Stimulated activated memory B cell treated with anti-CD40 and anti-IgM and Interleukin-4, amounts not matched to agents 10 μg/mL and 1 μg/mL and 100 μg/mL, for 72 hours (primary cell): ENCODE results near the gene ACTR5.
A peak's percentile ranks its signal among the peaks of the same experiment; 100 is the strongest.

ENCODE experiments used
- ATAC-seq: fragments of 150-1000 bp; cut with Tn5 transposase; 2 replicates; pipeline ENCODE4 v1.10.0; 2021
- H3K27ac Mint-ChIP-seq: one replicate; pipeline ENCODE4 v1.8.0; 2022; ENCODE audit warnings: mild to moderate bottlenecking, mixed read lengths
- H3K27me3 Mint-ChIP-seq: one replicate; pipeline ENCODE4 v1.8.0; 2022; ENCODE audit warnings: mixed read lengths
- H3K36me3 Mint-ChIP-seq: one replicate; pipeline ENCODE4 v1.8.0; 2022; ENCODE audit warnings: mixed read lengths
- H3K4me1 Mint-ChIP-seq: one replicate; pipeline ENCODE4 v1.8.0; 2022; ENCODE audit warnings: mixed read lengths
- H3K4me3 Mint-ChIP-seq: one replicate; pipeline ENCODE4 v1.8.0; 2022; ENCODE audit warnings: mild to moderate bottlenecking, moderate library complexity, mixed read lengths
- H3K9me3 Mint-ChIP-seq: one replicate; pipeline ENCODE4 v1.8.0; 2022; ENCODE audit warnings: mixed read lengths

ACTR5 gene

DNA sequence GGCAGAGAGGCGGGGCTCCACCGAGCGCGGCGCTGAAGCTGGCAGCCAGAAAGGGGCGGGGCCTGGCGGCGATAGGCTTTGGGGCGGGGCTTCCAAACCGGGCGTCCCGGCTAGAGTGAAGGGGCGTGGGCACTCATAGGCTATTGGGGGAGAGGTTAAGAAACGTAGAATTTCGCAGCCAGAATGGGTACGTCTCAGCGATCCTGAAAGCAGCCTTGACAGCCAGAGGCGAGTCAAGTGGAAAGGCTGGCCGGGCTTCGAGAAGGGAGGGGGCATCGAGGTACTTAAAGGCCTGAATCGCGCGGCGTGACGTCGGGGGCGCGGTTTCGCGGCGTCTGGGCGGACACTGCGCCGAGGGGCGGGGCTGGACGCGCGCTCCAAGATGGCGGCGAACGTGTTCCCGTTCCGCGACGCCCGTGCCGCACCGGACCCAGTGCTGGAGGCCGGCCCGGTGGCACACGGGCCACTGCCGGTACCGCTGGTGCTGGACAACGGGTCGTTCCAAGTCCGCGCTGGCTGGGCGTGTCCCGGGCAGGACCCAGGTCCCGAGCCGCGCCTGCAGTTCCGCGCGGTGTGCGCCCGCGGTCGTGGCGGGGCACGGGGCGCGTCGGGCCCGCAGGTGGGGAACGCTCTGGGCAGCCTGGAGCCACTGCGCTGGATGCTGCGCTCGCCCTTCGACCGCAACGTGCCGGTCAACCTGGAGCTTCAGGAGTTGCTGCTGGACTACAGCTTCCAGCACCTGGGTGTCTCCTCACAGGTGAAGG, at the start of gene ACTR5:
TSS of gene ACTR5 (plus strand) at position 364 of the 764 bp plus-strand sequence. CDS start at position 383, 19 bp downstream.
- Mint-ChIP-seq H3K9me3 (no peaks in the 10 kb centered on the region), H3K4me3 (peak within 1 kb of the TSS; percentile 86), H3K4me1 (peaks cover 28% of the 10 kb centered on the region), H3K27ac (peak within 1 kb of the TSS; percentile 91), H3K36me3 (peaks cover 13% of the 10 kb centered on the region), H3K27me3 (peaks cover 5% of the 10 kb centered on the region)
- ATAC-seq: peak; percentile 97

GRCh38 chr20:38698541-38698940, 49.7 kb upstream of the ACTR5 start:
- Mint-ChIP-seq H3K4me1 (no peaks in the 10 kb centered on the region), H3K9me3 (no peaks in the 10 kb centered on the region), H3K27ac (no peak overlapping the region), H3K4me3 (no peak overlapping the region), H3K27me3 (peaks cover 28% of the 10 kb centered on the region), H3K36me3 (no peaks in the 10 kb centered on the region)
- no peak for ATAC-seq

DNA sequence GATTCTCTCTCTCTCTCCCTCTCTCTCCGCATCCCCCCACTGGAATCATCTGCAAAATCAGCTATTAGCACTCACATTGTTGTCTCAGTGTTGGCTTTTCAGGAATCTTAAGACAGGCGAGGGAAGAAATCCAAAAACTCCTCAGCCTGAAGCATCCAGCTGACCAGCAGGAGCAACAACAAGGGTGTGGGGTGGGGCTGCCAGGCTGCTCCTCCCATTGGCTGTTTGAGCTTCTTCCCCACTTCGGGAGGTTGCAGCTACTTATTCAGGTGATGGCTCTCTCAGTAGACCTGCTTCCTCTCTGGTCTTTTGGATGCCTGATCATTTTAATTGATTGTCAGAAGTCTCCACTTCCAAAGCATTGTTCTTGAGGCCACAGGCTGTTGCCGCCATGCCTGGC, 48.1 kb upstream of the ACTR5 start:
- no peak for ATAC-seq
- no peaks in the 10 kb centered on the region for H3K9me3 Mint-ChIP-seq
- H3K36me3 Mint-ChIP-seq: no peaks in the 10 kb centered on the region
- H3K27me3 Mint-ChIP-seq: peaks cover 33% of the 10 kb centered on the region
- no peak overlapping the region for H3K4me3 Mint-ChIP-seq
- no peaks in the 10 kb centered on the region for H3K4me1 Mint-ChIP-seq
- no peak overlapping the region for H3K27ac Mint-ChIP-seq

GRCh38 chr20:38700926-38701325, 47.3 kb upstream of the ACTR5 start:
- H3K4me1 Mint-ChIP-seq: no peaks in the 10 kb centered on the region
- H3K36me3 Mint-ChIP-seq: no peaks in the 10 kb centered on the region
- ATAC-seq: no peak

DNA sequence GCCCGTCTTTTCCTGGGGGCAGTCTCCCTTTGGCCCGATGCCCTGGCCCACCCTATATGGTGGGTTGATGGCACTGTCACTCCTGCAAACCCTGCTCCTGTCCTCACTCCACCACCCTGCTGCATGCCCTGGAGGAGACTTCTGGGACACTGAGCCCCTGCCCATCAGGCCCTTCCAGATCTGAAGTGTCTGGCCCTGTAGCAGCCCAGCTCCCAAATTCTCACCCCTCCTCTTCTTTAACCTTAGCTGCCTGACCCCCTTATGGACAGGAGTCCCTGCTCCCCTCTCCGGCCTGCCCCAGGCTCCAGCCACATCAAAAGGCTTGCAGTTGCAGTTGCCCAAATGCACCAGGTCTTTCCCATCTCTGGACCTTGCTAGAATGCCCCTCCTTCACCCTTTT, 44.7 kb upstream of the ACTR5 start:
- H3K9me3 Mint-ChIP-seq: no peaks in the 10 kb centered on the region
- H3K4me1 Mint-ChIP-seq: no peaks in the 10 kb centered on the region
- H3K4me3 Mint-ChIP-seq: no peak overlapping the region
- no peak overlapping the region for H3K27ac Mint-ChIP-seq
- no peak for ATAC-seq
- H3K27me3 Mint-ChIP-seq: peaks cover 52% of the 10 kb centered on the region
- no peaks in the 10 kb centered on the region for H3K36me3 Mint-ChIP-seq

More at GRCh38 chr20:38700926-38701325, 47.3 kb upstream of the ACTR5 start:
- Mint-ChIP-seq H3K9me3 (no peaks in the 10 kb centered on the region), H3K4me3 (no peak overlapping the region), H3K27ac (no peak overlapping the region), H3K27me3 (peaks cover 33% of the 10 kb centered on the region)

DNA sequence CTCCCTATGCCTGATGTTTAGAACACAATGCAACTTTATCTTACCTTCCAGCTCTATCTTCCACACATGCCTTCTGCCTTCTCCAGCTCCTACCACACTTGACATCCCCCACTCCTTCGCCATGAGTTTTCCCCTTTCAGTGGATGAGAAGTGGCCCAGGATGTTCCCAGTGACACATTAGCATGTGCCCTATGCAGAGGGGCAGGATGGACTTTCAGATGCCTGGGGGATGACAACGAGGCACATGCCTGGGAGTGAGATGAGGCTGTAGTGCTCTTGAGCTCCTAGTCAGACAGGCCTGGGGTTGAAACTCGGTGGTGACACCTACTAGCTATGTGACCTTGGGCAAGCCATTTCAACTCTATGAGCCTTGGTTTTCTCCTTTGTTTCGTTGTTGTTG, 44.1 kb upstream of the ACTR5 start:
- Mint-ChIP-seq H3K36me3 (no peaks in the 10 kb centered on the region), H3K4me1 (no peaks in the 10 kb centered on the region), H3K4me3 (no peak overlapping the region), H3K9me3 (no peaks in the 10 kb centered on the region), H3K27ac (no peak overlapping the region), H3K27me3 (peaks cover 58% of the 10 kb centered on the region)
- no peak for ATAC-seq

DNA sequence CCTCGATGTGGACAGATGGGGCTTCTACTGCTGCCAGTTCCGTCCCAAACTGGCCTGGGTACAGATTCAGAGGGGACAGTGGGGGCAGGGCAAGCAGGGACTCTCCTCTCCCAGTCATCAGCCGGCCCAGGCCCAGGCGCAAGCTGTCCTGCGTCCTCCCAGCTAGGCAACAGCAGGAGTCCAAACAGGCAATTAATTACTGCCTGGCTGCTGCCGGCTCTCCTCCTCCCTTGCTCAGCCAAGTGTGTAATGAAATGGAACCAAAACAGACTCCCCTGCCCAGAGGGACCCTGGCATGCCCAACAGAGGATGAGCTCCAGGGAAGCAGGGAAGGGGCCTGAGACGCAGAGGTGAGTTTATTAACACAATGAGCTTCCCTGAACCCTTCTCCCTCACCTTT, 41.8 kb upstream of the ACTR5 start:
- ATAC-seq: no peak
- Mint-ChIP-seq H3K9me3 (no peaks in the 10 kb centered on the region), H3K4me1 (no peaks in the 10 kb centered on the region), H3K27ac (no peak overlapping the region), H3K4me3 (no peak overlapping the region), H3K27me3 (peaks cover 71% of the 10 kb centered on the region), H3K36me3 (no peaks in the 10 kb centered on the region)

DNA sequence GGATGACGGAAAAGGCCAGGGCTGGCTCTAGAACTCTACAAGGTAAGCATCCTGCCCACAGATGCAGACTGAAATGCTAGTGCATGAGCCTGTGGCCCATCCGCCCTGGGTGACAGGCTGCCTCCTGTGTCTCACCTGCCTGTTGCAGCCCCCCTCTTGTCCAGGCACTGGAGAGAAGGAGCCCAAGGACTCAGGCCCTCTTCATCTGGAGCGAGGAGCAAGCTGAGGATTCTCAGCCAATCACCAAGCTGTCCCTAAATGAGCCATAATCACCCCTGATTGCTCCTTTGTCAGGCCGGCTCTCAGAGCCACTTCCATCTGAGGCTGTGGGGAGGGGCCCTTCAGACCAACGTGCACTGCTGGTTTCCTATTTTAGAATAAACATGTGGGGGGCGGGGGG, 34.0 kb upstream of the ACTR5 start:
- Mint-ChIP-seq H3K27ac (no peak overlapping the region), H3K36me3 (no peaks in the 10 kb centered on the region), H3K4me1 (no peaks in the 10 kb centered on the region), H3K27me3 (peaks cover 62% of the 10 kb centered on the region), H3K9me3 (no peaks in the 10 kb centered on the region), H3K4me3 (no peak overlapping the region)
- no peak for ATAC-seq

- Mint-ChIP-seq H3K27ac (no peak overlapping the region), H3K36me3 (no peaks in the 10 kb centered on the region), H3K27me3 (peaks cover 60% of the 10 kb centered on the region), H3K4me1 (no peaks in the 10 kb centered on the region), H3K4me3 (no peak overlapping the region), H3K9me3 (no peaks in the 10 kb centered on the region)
- no peak for ATAC-seq
Observed at GRCh38 chr20:38715646-38716045, 32.6 kb upstream of the ACTR5 start.

GRCh38 chr20:38722683-38723016, 25.6 kb upstream of the ACTR5 start:
- H3K36me3 Mint-ChIP-seq: peaks cover under 1% of the 10 kb centered on the region
- no peak overlapping the region for H3K4me3 Mint-ChIP-seq
- no peak overlapping the region for H3K27ac Mint-ChIP-seq
- ATAC-seq: no peak
- H3K27me3 Mint-ChIP-seq: peaks cover 92% of the 10 kb centered on the region
- peaks cover 2% of the 10 kb centered on the region for H3K9me3 Mint-ChIP-seq
- peaks cover 49% of the 10 kb centered on the region for H3K4me1 Mint-ChIP-seq

- Mint-ChIP-seq H3K4me3 (peak overlapping the region; percentile 42), H3K27me3 (peaks cover 92% of the 10 kb centered on the region), H3K27ac (no peak overlapping the region), H3K36me3 (peaks cover 6% of the 10 kb centered on the region), H3K9me3 (peaks cover 2% of the 10 kb centered on the region), H3K4me1 (peaks cover 54% of the 10 kb centered on the region)
- ATAC-seq: no peak
Observed at GRCh38 chr20:38723017-38723847, 25.0 kb upstream of the ACTR5 start.

DNA sequence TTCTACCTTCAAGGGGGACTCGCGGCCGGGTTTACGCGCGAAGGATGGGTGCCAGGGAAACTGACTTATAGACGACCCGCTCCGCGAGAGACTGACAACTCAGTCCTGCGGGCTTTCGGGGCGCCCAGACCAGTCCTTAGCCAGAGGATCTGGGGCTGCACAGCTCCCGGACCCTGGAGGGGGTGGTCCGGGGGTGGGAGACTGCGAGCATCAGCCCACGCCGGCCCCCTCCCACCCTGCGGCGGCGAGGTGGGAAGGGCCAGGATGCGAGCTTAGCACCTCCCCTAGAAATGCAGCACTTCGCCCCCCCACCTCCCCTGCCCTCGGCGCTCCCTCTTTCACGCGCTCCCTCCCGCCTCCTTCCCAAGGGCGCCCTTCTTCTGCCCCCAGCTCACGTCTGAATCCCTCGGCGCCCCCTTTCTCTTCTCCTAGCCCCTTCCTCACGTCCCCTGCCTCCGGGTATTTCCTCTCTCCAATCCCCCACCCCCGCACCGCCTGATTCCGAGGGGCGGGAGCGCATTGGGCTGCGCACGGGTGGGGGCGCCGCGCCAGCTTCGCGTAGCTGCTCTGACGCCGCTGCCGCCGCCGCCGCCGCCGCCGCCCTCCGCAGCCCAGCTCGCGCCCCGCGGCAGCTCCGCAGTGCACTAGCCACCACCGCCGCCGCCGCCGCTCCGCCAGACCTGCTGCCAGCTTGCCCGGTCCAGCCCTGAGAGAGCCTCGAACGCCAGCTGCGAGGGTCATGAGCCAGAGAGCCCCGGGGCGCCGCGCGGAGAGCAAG, 24.2 kb upstream of the ACTR5 start, which contains the start of gene SLC32A1:
TSS of gene SLC32A1 (plus strand) at position 639 of the 778 bp plus-strand sequence. CDS start 239 bp downstream, outside the sequence.
- peak within 1 kb of the TSS; percentile 42 for H3K4me3 Mint-ChIP-seq
- H3K27ac Mint-ChIP-seq: no peak within 1 kb of the TSS
- ATAC-seq: no peak
- peaks cover 92% of the 10 kb centered on the region for H3K27me3 Mint-ChIP-seq
- peaks cover 6% of the 10 kb centered on the region for H3K36me3 Mint-ChIP-seq
- peaks cover 2% of the 10 kb centered on the region for H3K9me3 Mint-ChIP-seq
- H3K4me1 Mint-ChIP-seq: peaks cover 58% of the 10 kb centered on the region

DNA sequence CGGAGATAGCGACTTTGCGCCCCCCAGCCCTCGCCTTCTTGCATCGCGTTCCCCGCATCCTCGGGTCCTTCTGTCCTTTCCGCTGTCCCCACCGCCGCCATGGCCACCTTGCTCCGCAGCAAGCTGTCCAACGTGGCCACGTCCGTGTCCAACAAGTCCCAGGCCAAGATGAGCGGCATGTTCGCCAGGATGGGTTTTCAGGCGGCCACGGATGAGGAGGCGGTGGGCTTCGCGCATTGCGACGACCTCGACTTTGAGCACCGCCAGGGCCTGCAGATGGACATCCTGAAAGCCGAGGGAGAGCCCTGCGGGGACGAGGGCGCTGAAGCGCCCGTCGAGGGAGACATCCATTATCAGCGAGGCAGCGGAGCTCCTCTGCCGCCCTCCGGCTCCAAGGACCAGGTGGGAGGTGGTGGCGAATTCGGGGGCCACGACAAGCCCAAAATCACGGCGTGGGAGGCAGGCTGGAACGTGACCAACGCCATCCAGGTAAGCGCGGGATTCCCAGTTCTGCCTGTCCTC, 23.6 kb upstream of the ACTR5 start:
- peaks cover 65% of the 10 kb centered on the region for H3K4me1 Mint-ChIP-seq
- peaks cover 98% of the 10 kb centered on the region for H3K27me3 Mint-ChIP-seq
- no peak for ATAC-seq
- peaks cover 6% of the 10 kb centered on the region for H3K36me3 Mint-ChIP-seq
- H3K27ac Mint-ChIP-seq: no peak overlapping the region
- H3K4me3 Mint-ChIP-seq: peak overlapping the region; percentile 28
- H3K9me3 Mint-ChIP-seq: peaks cover 2% of the 10 kb centered on the region

DNA sequence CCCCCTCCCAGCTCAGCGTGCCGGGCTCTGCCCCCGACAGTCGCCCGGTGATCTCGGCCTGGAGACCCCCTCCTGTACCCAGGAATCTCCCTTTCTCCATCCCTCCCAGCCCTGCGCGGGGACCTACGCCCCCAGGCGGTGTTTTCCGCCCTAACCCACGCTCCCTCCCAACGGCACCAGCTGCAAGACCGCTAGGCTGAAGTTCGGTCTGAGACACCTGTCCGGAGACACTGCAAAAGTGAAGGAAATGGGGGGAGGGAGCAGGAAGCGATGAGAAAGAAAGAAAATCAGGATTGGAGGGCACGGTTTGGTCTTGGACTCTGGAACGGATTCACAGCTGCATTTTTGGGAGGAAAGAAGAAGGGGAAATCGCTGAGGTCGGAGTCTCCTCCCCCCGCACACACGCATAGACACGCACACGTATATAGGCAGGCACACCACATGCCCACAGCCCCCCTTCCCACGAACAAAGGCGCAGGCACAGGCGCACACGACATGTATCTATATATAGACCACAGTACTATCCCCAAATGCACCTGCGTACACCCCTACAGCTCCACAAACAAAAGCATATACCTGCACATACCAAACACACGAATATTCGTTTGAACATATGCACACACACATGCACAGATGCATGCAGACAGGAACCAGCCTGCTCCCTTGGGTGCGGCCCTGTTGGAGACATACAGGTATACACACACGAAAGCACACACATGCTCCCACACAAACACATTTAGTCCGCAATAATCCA, 22.9 kb upstream of the ACTR5 start:
- Mint-ChIP-seq H3K27ac (no peak overlapping the region), H3K4me1 (peaks cover 71% of the 10 kb centered on the region), H3K4me3 (peak overlapping the region; percentile 35), H3K36me3 (peaks cover 6% of the 10 kb centered on the region), H3K27me3 (peaks cover 100% of the 10 kb centered on the region), H3K9me3 (peaks cover 2% of the 10 kb centered on the region)
- no peak for ATAC-seq
